ENCODE results near the gene KRT7. TPM values are rescaled to one million over a fixed set of nuclear protein-coding genes. Genes with fewer than 3 reads are reported as not detected.

KRT7 gene
- total RNA-seq, 2 donors from 2014 or later = 0.36 to 8.0 TPM

GRCh38 chr12:52264435-52264825 is 31.4 kb downstream of the KRT7 start:
- DNase-seq (ENCODE audit: low spot score in 2 of 2) = no peak
- no peak for ATAC-seq
- Mint-ChIP-seq H3K9me3 (no peaks in the 10 kb centered on the region), H3K27ac (no peak overlapping the region), H3K36me3 (peaks cover 0 to 11% of the 10 kb centered on the region in 2 donors)

- Mint-ChIP-seq H3K9me3 (no peaks in the 10 kb centered on the region), H3K36me3 (no peaks in the 10 kb centered on the region), H3K27ac (no peak overlapping the region)
- DNase-seq (ENCODE audit: low spot score in 2 of 2) (peak in 1 of 2 donors; percentile 14), ATAC-seq (no peak)
Measured at GRCh38 chr12:52266514-52266913, 33.5 kb downstream of the KRT7 start.

- ATAC-seq (no peak), DNase-seq (ENCODE audit: low spot score in 2 of 2) (peak in 1 of 2 donors; percentile 26)
- H3K27ac Mint-ChIP-seq = no peak overlapping the region
- no peaks in the 10 kb centered on the region for H3K9me3 Mint-ChIP-seq
- H3K36me3 Mint-ChIP-seq = no peaks in the 10 kb centered on the region
Measured at GRCh38 chr12:52267266-52267665, 34.2 kb downstream of the KRT7 start.

GRCh38 chr12:52267699-52268098 is 34.7 kb downstream of the KRT7 start:
- H3K27ac Mint-ChIP-seq = no peak overlapping the region
- H3K36me3 Mint-ChIP-seq = no peaks in the 10 kb centered on the region
- no peak for ATAC-seq

DNA sequence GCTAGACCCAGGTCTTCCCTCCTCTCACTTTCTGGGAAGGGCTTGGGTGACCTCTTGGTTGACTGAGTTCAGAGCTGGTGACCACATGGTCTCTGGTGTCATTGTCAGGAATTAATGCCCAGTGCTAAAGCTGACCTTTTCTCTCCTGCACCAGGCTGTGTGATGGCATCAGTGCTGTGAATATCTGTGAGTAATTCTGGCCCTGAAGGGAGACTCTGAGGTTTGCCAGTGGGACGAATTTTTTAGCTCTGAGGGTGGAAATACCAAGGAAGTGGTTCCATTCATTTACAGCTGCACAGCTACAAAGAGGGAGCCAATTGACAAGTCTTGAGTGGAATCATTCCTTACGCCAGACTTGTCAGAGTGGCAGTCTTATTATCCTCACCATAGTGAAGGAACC is 35.2 kb downstream of the KRT7 start:
- peak in 1 of 2 donors; percentile 45 for ATAC-seq
- H3K36me3 Mint-ChIP-seq = no peaks in the 10 kb centered on the region

More at GRCh38 chr12:52267699-52268098, 34.7 kb downstream of the KRT7 start:
- H3K9me3 Mint-ChIP-seq = no peaks in the 10 kb centered on the region
- DNase-seq (ENCODE audit: low spot score in 2 of 2) = no peak

GRCh38 chr12:52270541-52271070 is 37.6 kb downstream of the KRT7 start:
- DNase-seq (ENCODE audit: low spot score in 2 of 2) = peak in 1 of 2 donors; percentile 26
- H3K36me3 Mint-ChIP-seq = no peaks in the 10 kb centered on the region
- no peak overlapping the region for H3K27ac Mint-ChIP-seq
- H3K9me3 Mint-ChIP-seq = no peaks in the 10 kb centered on the region
- no peak for ATAC-seq

More for the DNA sequence above, 35.2 kb downstream of the KRT7 start:
- no peak for DNase-seq (ENCODE audit: low spot score in 2 of 2)
- Mint-ChIP-seq H3K9me3 (no peaks in the 10 kb centered on the region), H3K27ac (no peak overlapping the region)

GRCh38 chr12:52271158-52271557 is 38.1 kb downstream of the KRT7 start:
- ATAC-seq (no peak), DNase-seq (ENCODE audit: low spot score in 2 of 2) (no peak)
- H3K9me3 Mint-ChIP-seq = no peaks in the 10 kb centered on the region
- H3K36me3 Mint-ChIP-seq = no peaks in the 10 kb centered on the region
- no peak overlapping the region for H3K27ac Mint-ChIP-seq

DNA sequence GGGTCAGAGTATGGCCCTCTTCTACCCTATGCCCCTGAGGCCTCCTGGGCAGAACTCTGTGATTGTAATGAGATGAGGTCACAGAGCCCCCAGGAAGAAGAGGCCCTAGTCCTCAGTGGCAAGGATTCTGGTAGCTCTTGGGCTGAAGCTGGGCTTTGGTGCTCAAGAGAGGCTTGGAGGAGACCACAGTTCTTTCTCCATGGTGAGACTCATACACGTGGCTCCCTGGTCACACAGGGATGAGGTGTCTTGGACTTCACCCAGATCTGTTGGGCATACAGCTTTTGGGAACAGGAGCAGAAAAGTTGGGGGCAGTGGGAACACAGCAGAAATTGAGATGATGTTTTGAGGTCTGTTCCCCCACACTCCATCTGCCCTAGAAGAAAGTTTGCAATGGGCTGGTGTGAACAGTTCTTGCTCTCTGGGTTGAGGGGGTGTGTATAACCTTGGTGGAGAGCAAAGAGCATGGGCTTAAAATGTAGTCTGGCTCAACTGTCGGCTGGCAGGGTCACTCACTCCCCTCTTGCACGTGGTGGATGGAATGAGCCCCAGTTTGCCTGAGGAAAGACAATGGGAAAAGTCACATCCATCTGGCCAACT is 41.6 kb downstream of the KRT7 start, which contains the start of gene KRT86:
Gene KRT86 (plus strand): TSS at position 125 of the 600 bp plus-strand sequence. CDS start 27,272 bp downstream, outside the sequence.
- DNase-seq (ENCODE audit: low spot score in 2 of 2) (peak in 1 of 2 donors; percentile 20), ATAC-seq (no peak)
- H3K27ac Mint-ChIP-seq = no peak within 1 kb of the TSS
- H3K9me3 Mint-ChIP-seq = no peaks in the 10 kb centered on the region
- H3K36me3 Mint-ChIP-seq = no peaks in the 10 kb centered on the region

DNA sequence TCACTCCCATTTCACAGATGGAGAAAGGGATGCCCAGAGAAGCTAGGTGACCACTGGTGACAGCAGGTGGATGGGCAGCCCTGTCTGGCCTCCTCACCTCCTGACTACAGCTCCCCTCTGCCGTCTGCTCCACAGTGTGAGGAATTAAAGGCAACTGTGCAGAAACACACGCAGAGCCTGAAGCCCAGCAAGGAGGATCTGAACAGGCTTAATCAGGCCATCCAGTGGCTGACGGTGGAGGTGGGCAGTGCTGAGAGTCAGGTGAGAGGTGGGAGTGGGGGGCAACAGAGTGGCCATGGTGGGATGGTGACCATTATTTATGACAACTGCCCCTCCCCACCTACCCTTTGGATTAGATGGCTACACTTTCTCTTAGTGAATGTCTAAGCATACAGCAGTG is 42.6 kb downstream of the KRT7 start:
- no peak overlapping the region for H3K27ac Mint-ChIP-seq
- no peak for ATAC-seq
- no peaks in the 10 kb centered on the region for H3K36me3 Mint-ChIP-seq
- peak in 1 of 2 donors; percentile 37 for DNase-seq (ENCODE audit: low spot score in 2 of 2)
- no peaks in the 10 kb centered on the region for H3K9me3 Mint-ChIP-seq

DNA sequence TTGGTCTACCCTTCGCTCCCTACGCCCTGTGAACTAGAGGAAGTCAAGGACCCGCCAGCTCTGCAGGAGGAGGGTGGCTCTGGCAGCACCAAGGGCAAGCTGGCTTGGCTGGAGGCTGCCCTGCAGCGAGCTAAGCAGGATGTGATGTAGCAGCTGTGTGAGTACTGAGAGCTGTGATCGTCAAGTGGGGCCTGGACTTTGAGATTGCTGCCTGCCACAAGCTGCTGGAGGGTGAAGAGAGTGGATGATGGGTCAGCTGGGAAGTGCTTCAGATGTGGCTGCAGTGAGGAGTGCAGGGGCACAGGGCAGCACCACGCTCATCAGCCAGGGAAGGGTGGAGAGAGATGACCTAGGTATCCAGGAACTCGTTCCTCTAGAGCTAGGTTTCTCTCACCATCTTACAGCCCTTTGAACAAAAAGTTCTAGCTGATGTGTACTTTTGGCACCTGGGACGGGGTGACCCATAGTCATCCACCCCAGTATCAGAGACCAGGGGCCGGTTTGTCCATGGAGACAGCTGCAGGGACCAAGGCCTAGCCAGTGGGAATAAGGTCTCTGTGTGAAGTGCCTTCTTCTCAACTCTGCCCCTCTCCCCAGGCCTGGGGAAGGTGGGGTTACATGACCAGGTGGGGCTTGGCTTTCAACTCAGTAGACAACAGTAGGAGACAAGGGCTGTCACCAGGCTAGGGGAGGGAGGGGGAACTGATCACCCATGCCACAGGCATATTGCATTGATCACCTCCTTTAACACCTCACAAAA is 44.6 kb downstream of the KRT7 start:
- Mint-ChIP-seq H3K9me3 (no peaks in the 10 kb centered on the region), H3K36me3 (no peaks in the 10 kb centered on the region), H3K27ac (no peak overlapping the region)
- DNase-seq (ENCODE audit: low spot score in 2 of 2) (peak in 1 of 2 donors; percentile 40), ATAC-seq (no peak)

DNA sequence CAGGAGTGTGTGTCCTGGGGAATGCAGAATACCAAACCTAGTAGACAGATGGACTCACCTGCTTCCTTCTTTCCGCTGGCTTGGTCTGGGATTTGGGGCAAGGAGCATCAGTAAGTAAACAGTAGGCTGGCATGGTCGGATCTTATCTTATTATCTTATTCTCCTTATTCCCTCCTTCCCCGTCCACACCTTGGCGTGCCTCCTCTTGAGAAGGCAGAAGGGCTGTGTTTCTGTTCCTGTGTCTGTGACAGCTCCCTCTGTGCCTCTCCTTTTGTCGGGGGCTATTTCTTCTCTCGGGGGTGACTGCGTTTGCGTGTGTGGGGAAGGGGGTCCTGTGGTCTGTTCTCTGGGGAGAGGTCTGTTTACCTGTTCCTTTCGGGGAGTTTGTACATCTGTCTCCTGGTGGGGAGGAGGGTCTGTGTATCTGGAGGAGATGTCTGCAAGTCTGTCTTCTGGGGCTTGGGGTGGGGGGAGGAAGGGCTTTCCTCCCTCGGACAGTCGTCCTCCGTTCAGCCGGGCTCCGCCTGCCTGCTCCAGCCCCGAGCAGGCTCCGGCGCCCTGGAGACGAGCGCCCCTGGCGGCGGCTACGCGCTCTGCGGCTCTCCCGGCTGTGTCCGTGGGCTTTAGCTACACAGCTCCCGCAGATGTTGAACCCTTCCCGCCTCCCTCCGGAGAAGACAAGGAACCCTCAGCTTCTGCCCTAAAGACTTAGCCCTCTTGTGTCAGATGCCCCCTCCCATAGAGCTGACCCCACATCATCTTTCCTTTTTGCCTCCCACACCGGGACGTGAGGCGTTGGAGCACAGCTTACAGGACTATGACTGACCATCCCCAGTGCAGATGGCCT is 45.8 kb downstream of the KRT7 start:
- DNase-seq (ENCODE audit: low spot score in 2 of 2) = peak; percentile 72 to 88
- H3K9me3 Mint-ChIP-seq = no peaks in the 10 kb centered on the region
- no peak overlapping the region for H3K27ac Mint-ChIP-seq
- H3K36me3 Mint-ChIP-seq = no peaks in the 10 kb centered on the region
- peak; percentile 97 to 98 for ATAC-seq

DNA sequence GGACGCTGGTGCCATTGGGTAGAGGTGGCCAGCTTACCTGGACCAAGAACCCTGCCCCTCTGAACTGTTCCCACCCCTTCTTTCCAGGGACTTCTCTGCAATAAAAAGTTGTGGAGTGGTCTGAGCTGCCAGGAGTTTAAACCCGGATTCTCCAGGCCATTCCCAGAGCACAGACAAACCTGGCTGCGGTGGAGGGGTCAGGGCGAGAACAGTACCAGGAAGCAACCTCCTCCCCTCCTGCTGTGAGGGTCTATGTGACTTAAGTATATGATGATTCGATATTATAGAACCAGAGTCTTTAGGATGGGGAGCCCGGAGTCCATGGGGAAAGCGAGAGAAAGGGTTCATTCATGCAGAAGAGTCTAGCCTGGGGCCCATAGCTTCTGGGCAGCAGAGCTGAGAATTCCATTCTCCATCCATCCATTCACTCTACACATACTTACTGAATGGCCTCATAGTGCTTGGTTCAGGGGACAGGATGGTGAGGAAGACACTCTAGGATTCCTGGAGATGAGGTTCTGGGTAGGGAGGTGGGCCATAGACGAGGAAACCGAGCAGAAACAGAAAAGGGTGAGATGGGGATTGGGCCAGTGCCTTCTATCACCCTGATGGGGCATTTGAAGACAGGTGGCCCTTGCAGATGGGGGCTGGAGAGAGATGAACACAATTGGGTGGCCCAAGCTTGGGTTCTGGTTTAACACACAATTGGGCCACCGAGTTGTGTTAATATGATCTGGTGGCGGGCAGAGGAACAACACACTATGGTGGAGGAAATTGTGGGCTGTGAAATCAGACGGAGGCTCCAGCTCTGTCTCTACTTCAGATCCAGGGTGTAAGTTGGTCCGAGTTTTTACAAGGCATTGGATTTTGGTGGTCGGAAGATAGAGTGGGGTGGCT is 46.6 kb downstream of the KRT7 start:
- DNase-seq (ENCODE audit: low spot score in 2 of 2) = peak in 1 of 2 donors; percentile 16
- ATAC-seq = no peak
- Mint-ChIP-seq H3K9me3 (no peaks in the 10 kb centered on the region), H3K36me3 (no peaks in the 10 kb centered on the region), H3K27ac (peak overlapping the region in 1 of 2 donors; percentile 66)

DNA sequence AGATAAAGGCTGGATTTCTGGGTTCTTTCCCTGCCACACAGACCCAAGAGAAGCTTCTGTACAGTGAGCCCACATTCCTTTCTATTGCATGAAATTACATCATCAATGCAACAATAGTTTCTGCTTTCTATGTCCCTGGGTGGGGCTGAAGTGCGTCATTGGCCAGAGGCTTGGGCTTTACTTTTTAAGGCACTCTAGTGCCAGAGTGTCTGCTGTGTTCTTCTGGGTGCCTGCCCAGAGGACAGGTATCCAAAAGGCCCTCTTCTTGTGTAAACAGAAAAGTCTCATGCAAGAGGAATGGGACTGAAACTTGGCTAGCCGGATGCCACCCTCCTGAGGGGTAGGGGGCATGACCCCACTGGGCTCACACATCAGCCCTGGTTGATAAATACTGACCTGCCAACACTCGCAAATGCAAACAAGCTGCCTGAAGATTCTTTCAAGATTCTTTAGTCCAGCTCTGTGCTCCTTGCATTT is 47.3 kb downstream of the KRT7 start:
- ATAC-seq (no peak), DNase-seq (ENCODE audit: low spot score in 2 of 2) (no peak)
- Mint-ChIP-seq H3K27ac (no peak overlapping the region), H3K36me3 (no peaks in the 10 kb centered on the region), H3K9me3 (no peaks in the 10 kb centered on the region)

DNA sequence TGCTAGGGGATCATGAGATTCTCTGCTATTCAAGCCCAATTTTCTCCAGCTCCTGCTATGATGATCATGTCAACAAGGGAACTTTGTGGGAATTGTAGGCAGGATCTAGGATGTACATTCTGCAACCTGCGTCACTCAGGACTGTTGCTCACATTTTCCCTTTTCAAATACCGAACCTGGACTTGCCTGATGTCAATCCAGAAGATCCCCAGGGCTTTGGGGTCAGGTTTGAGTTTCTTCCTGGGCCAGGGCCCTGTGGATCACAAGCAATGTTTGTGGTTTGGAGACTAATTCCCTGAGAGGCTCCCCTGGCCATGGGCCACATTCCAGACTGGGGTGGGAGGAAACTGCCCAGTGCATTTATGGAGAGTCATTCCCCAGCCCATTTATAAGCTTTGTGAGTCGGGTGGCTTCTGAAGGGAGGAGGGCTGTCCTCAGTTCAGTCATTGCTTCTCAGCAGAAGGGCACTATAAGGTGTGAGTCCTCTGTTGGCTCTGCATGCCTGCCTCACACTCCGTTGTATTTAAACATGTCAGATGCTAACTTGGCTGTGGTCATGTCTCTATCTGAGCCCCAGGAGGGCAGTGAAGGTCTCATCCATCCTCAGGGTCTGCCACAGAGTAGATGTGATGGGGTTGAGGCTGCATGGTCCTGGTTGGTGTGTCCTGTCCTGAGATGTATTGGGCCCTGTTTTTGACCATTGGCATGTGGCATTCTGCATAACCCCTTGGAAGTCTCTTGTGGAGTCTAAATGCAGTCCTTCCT is 47.9 kb downstream of the KRT7 start:
- Mint-ChIP-seq H3K36me3 (no peaks in the 10 kb centered on the region), H3K9me3 (no peaks in the 10 kb centered on the region), H3K27ac (no peak overlapping the region)
- ATAC-seq = no peak
- DNase-seq (ENCODE audit: low spot score in 2 of 2) = peak in 1 of 2 donors; percentile 16

DNA sequence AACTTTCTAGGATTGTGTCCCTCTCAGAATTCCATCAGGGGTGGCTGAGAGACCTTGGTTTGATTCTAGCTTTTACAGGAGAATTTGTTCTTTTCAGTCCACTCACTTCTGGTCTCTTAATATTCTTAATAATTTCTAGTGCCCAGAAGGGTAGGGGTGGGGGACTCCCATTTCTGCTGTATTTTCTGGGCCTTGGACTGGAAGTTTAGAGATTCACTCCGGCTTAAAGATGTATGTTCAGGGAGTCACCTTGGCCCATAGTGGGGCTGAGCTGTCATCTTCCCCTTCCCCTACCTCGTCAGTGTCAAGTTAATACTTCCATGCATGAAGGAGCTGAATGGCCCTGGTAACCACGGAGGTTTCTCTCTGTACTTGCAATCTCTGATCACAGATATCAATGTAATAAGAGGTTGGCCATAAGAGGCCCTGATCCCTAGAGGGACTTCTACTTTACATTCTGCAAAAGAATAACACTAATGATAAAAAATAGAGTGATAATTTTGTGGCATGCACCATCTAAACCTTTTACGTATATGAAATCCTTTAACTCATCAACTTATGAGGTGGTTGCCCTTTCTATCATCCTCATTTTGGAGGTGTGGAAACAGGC is 51.6 kb downstream of the KRT7 start:
- Mint-ChIP-seq H3K27ac (no peak overlapping the region), H3K36me3 (no peaks in the 10 kb centered on the region), H3K9me3 (no peaks in the 10 kb centered on the region)
- ATAC-seq (no peak), DNase-seq (ENCODE audit: low spot score in 2 of 2) (no peak)
